ENCODE measurements around the gene NINJ1. TPM values are rescaled to one million over a fixed set of nuclear protein-coding genes. Genes with fewer than 3 reads are reported as not detected.

Gene NINJ1
- total RNA-seq, 2 experiments from 2014 or later, result 31.1 to 54.9 TPM

DNA sequence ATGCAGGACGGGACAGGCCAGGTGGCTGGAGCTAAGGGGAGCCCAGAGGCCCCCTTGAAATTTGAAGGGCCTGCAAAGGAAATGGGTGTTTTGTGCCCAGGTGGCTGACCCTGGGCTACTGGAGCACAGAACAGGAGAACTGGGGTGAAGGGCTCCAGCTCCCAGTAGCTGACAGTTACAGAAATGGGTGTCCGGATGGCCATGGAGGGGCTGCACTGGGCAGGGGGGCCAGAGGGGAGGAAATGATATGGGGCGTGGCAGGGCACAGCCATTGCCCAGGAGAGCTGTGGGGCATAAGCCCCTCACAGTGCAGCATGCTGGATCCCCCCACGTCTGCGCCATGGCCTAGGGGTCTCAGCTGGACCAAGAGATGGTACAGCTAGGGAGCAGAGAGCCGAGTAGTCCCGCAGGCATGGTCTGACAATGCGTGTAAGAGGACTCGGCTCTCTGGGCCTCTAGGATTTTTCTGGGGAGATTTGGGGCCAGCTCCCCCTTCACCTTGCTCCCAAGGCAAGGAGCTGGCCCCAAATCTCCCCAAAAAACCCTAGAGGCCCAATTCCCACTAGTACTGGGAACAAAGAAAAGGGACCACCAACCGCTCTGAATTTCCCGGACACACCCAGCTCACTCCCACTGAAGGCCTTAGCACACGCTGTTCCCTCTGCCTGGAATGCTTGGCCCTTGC is 45.9 kb downstream of the NINJ1 start:
- CTCF ChIA-PET, result interaction anchor here (0.6 to 1.3 kb wide), 2 partner anchors 21 to 85 kb away, joined by 3 read pairs; no protein-coding TSS in a partner anchor
- Mint-ChIP-seq H3K27me3 (no peaks in the 10 kb centered on the region), H3K36me3 (peaks cover 77% of the 10 kb centered on the region), H3K4me3 (no peak overlapping the region), H3K9me3 (ENCODE audit: low read depth) (peaks cover 24% of the 10 kb centered on the region), H3K4me1 (peaks cover 51% of the 10 kb centered on the region), H3K27ac (no peak overlapping the region)
- ATAC-seq (no peak), DNase-seq (peak; percentile 33)

DNA sequence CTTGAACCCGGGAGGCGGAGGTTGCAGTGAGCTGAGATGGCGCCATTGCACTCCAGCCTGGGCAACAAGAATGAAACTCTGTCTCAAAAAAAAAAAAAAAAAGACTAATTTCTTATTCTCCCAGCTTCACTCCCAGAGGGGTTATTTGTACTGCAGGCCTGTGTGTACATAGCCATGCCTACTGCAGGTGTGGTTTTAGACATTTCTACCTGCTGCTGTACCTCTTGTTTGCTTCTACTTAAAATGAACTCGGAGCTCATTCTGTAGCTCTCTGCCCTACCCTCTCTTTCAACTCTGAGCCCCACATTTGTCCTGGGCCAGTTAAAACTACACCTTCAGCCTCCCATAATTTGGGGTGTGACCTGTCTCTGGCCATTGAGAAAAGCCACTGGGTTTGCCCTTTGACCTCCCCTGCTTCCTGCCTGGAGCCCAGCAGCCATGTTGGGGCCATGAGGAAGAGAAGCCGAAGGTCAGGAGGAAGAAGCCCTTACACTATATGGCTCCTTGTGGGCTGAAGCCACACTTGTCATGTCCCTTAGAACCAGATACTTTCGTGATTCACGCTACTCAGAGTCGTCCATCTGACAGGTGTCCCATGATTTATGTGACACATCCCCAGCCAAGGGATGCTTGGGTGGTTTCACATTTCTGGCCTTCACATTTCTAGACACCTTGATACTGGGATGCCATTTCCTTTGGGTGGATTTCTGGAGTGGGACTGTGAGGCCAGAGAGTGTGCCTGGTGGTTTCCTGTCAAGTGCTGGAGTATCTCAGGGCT is 47.4 kb downstream of the NINJ1 start:
- peaks cover 47% of the 10 kb centered on the region for H3K4me1 Mint-ChIP-seq

DNA sequence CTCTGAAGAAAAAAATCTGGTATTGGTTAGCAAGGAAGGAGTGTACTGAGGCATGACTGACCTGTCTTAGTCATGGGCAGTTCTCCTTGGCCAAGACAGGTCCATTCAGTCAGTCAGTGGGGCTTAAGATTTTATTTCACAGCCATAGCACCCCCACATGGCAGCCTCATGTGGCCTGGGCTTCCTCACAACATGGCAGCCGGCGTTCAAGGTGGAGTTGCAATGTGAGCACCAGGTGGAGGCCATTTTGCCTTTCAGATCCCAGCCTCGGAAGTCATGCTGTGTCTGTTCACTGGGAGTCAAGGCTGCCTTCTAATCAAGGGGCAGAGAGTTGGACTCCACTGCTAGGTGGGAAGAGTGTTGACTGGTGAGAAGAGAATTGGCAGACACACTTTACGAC is 48.4 kb downstream of the NINJ1 start:
- ATAC-seq (no peak), DNase-seq (peak; percentile 37)
- CTCF ChIA-PET, result interaction anchor here (1.0 kb wide), 1 partner anchor 60 kb away, joined by 3 read pairs; no protein-coding TSS in a partner anchor
- H3K36me3 Mint-ChIP-seq, result peaks cover 74% of the 10 kb centered on the region
- H3K9me3 Mint-ChIP-seq (ENCODE audit: low read depth), result peaks cover 9% of the 10 kb centered on the region
- no peaks in the 10 kb centered on the region for H3K27me3 Mint-ChIP-seq
- no peak overlapping the region for H3K27ac Mint-ChIP-seq
- H3K4me1 Mint-ChIP-seq, result peaks cover 46% of the 10 kb centered on the region
- no peak overlapping the region for H3K4me3 Mint-ChIP-seq

More for the DNA sequence above, 47.4 kb downstream of the NINJ1 start:
- peaks cover 74% of the 10 kb centered on the region for H3K36me3 Mint-ChIP-seq
- CTCF ChIA-PET, result interaction anchor here (0.9 to 1.6 kb wide), 3 partner anchors 11 to 22 kb away, joined by 3 to 5 read pairs (median 3); no protein-coding TSS in a partner anchor
- H3K9me3 Mint-ChIP-seq (ENCODE audit: low read depth), result peaks cover 16% of the 10 kb centered on the region
- no peaks in the 10 kb centered on the region for H3K27me3 Mint-ChIP-seq
- ATAC-seq, result no peak
- H3K27ac Mint-ChIP-seq, result no peak overlapping the region
- DNase-seq, result peak; percentile 36
- no peak overlapping the region for H3K4me3 Mint-ChIP-seq

DNA sequence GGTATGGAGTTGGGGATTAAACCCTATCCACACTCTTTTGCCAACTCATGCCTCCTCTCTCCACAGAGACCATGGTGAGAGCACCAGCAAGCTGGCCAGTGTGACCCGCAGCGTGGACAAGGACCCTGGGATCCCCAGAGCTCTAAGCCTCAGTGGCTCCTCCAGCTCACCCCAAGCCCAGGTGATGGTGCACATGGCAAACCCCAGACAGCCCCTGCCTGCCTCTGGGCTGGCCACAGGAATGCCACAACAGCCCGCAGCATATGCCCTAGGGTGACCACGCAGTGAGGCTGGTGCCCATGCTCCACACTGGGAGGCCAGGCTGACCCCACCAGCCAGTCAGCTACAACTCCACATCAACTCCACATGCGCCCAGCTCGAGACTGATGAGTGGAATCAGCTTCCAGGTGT is 49.6 kb downstream of the NINJ1 start:
- H3K9me3 Mint-ChIP-seq (ENCODE audit: low read depth), result peaks cover 7% of the 10 kb centered on the region
- H3K4me3 Mint-ChIP-seq, result no peak overlapping the region
- CTCF ChIA-PET, result interaction anchor here (1.0 to 1.8 kb wide), 3 partner anchors 11 to 59 kb away, joined by 3 to 6 read pairs (median 3); partner anchors contain the start of gene CARD19
- H3K27me3 Mint-ChIP-seq, result no peaks in the 10 kb centered on the region
- H3K4me1 Mint-ChIP-seq, result peaks cover 37% of the 10 kb centered on the region
- H3K36me3 Mint-ChIP-seq, result peaks cover 69% of the 10 kb centered on the region
- H3K27ac Mint-ChIP-seq, result no peak overlapping the region
- no peak for ATAC-seq
- peak; percentile 33 for DNase-seq

DNA sequence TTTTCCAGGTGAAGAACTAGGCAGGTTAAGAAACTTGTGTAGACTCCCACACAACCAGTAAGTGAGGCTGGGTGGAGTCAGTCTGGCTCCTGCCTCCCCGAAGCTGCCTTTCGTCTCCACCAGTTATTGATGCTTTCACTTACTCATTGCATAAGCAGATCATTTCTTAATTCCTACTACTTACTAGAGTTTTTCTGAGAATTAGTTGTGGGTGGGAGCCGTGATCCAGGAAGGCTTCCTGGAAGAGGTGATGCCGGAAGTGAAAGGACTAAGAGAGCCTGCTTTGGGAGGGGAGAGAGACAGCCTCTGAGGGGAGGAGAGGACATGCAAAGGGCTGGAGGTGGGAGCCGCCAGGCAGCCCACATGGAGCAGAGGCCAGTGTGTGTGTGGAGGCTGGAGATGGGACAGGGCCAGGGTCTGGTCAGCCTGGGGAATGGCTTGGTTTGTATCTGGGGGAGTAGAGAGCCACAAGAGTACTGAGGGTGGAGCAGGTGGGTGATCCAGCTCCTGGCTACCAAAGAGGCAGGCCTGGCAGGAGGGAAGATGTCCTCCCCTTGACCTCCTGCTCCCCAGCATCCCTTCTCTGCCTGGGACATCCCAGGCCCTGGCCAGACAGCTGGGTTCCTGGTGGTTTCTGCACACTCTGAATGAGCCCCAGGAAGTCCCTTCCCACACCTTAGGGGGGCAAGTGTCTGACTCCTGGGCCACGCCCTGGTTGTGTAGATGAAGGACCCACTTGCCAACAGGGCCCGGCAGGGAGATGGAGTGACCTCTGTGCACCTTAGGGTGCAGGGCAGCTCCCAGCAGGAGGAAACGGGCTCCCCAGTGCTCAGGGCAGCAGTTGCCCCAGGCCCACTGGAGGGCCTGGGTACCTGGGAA is 50.2 kb downstream of the NINJ1 start:
- peaks cover 63% of the 10 kb centered on the region for H3K36me3 Mint-ChIP-seq
- ATAC-seq, result peak; percentile 76
- peaks cover 37% of the 10 kb centered on the region for H3K4me1 Mint-ChIP-seq
- peak overlapping the region; percentile 84 for H3K27ac Mint-ChIP-seq
- H3K27me3 Mint-ChIP-seq, result no peaks in the 10 kb centered on the region
- peaks cover 7% of the 10 kb centered on the region for H3K9me3 Mint-ChIP-seq (ENCODE audit: low read depth)
- CTCF ChIA-PET, result interaction anchor here (1.1 to 2.0 kb wide), 3 partner anchors 12 to 20 kb away, joined by 3 to 8 read pairs (median 6); partner anchors contain the start of gene CARD19
- DNase-seq, result peak; percentile 64
- H3K4me3 Mint-ChIP-seq, result peak overlapping the region; percentile 13

DNA sequence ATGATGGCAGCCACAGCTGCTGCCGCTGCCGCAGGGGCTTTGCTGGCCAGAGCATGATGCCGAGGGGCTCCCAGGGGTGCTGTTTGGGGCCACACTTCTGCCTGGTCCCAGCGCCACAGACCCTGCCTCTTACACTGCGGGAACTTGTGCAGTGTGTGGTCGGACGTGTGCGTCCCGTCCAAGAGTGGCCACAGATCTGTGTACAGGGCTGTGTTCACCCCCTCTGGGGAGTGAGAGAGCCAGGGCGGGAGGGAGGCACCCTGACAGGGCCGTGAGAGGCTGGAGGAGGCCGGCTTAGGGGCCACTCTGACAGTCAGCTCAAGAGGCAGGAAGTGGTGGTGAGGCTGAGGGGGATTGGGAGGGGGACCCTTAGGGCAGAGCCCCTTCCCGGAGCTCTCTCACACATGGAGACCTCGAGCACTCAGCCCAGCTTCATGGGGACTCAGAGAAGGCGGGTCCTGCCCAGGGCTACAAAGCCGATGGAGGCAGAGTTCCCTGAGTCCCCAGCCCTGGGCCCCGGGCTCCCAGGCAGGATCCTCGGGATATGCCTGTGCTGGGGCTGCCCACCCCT is 51.1 kb downstream of the NINJ1 start:
- H3K36me3 Mint-ChIP-seq, result peaks cover 57% of the 10 kb centered on the region
- CTCF ChIA-PET, result interaction anchor here (0.7 to 2.0 kb wide), 2 partner anchors 19 to 54 kb away, joined by 3 to 8 read pairs; no protein-coding TSS in a partner anchor
- DNase-seq (peak; percentile 54), ATAC-seq (peak; percentile 62)
- peak overlapping the region; percentile 84 for H3K27ac Mint-ChIP-seq
- no peaks in the 10 kb centered on the region for H3K27me3 Mint-ChIP-seq
- H3K4me1 Mint-ChIP-seq, result peaks cover 42% of the 10 kb centered on the region
- H3K4me3 Mint-ChIP-seq, result no peak overlapping the region
- H3K9me3 Mint-ChIP-seq (ENCODE audit: low read depth), result peaks cover 5% of the 10 kb centered on the region

DNA sequence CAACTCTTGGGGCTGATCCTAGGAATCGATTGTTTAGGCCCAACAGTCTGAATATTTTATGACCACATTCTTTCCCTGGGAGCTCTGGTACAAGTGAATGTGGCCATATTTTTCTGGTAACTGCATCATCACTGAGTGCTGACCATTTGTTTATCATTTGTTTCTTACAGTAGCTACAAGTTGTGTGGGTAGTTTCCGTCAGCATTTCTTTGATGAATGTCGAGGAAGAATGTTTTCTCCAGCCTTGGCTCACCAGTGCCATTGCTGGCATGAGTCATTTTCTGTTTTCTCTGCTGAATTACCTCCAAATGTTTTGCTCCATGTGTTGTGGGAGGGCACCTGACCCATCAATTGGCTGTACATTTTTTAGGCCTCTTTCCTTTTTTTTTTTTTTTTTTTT is 52.1 kb downstream of the NINJ1 start:
- peaks cover 56% of the 10 kb centered on the region for H3K36me3 Mint-ChIP-seq
- ATAC-seq (no peak), DNase-seq (no peak)
- no peak overlapping the region for H3K4me3 Mint-ChIP-seq
- H3K4me1 Mint-ChIP-seq, result peaks cover 49% of the 10 kb centered on the region
- H3K9me3 Mint-ChIP-seq (ENCODE audit: low read depth), result peaks cover 5% of the 10 kb centered on the region
- H3K27ac Mint-ChIP-seq, result peak overlapping the region; percentile 52
- H3K27me3 Mint-ChIP-seq, result no peaks in the 10 kb centered on the region
- CTCF ChIA-PET, result interaction anchor here (0.7 to 2.0 kb wide), 3 partner anchors 18 to 1085 kb away, joined by 3 to 8 read pairs (median 4); no protein-coding TSS in a partner anchor

DNA sequence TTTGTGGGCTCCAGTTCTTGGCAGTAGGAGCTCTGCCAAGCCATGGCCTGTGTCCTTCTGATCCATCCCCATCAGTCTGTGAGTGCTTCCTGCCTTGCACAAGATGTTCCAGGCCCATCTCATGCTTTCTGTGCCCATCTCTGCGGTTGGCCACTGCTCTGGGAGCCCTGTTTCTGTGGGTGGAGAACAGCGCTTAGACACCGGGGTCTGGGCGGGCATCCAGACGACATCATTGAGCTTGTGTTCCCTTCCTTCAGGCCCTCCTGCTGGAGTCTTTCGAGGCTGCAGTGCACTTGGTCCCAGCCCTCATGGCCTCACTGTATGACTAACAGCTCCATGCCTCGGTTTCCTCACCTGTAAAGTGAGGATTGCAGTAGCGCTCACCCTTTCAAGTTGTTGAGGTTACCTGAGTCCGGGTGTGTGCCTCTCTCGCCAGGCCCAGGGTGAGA is 52.9 kb downstream of the NINJ1 start:
- peaks cover 54% of the 10 kb centered on the region for H3K36me3 Mint-ChIP-seq
- peak; percentile 23 for DNase-seq
- H3K27ac Mint-ChIP-seq, result no peak overlapping the region
- no peak for ATAC-seq
- no peaks in the 10 kb centered on the region for H3K27me3 Mint-ChIP-seq
- CTCF ChIA-PET, result interaction anchor here (1.2 kb wide), 1 partner anchor 20 kb away, joined by 3 read pairs; no protein-coding TSS in a partner anchor
- peaks cover 5% of the 10 kb centered on the region for H3K9me3 Mint-ChIP-seq (ENCODE audit: low read depth)
- peaks cover 44% of the 10 kb centered on the region for H3K4me1 Mint-ChIP-seq
- no peak overlapping the region for H3K4me3 Mint-ChIP-seq

DNA sequence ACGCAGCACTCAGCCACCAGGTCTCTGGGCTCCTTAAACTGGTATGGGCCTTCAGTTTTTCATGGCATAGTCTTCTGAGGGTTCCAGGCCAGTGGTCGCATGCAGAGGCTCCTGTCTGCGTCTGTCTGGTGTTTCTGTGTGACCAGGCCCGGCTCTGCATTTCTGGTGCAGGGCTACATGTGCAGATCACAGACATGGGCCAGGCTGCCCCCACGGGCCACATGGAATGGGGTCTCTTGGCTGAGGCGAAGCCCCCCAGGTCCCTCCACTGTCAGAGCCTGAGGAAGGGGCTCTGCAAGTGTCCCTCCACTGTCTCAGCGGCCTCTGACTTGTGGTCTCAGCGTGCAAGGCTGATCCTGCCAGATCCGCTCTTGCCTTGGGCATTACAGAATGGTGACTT is 53.6 kb downstream of the NINJ1 start:
- Mint-ChIP-seq H3K27me3 (no peaks in the 10 kb centered on the region), H3K4me3 (no peak overlapping the region), H3K9me3 (ENCODE audit: low read depth) (no peaks in the 10 kb centered on the region), H3K27ac (no peak overlapping the region), H3K4me1 (peaks cover 39% of the 10 kb centered on the region), H3K36me3 (peaks cover 49% of the 10 kb centered on the region)
- peak; percentile 33 for DNase-seq
- CTCF ChIA-PET, result interaction anchor here (1.0 kb wide), 1 partner anchor 12 kb away, joined by 4 read pairs; no protein-coding TSS in a partner anchor
- no peak for ATAC-seq

DNA sequence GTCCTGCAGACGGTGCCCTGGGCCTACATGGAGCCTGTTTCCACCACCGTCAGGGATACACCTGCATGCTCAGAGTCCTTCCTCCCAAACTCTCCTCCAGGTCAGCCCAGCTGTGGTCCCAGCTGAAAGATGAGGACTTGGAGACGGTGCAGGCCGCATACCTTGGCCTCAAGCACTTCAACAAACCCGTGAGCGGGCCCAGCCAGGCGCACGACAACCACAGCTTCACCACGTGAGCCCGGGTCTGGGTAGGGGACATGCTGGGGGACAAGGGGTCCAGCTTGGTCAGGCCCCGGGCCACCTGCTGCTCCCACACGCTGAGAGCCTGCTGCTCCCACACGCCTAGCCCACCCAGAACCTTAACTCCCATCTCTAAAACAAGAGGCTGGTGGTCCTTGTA is 54.7 kb downstream of the NINJ1 start:
- Mint-ChIP-seq H3K27ac (no peak overlapping the region), H3K36me3 (peaks cover 42% of the 10 kb centered on the region), H3K9me3 (ENCODE audit: low read depth) (no peaks in the 10 kb centered on the region), H3K4me3 (no peak overlapping the region), H3K4me1 (peaks cover 42% of the 10 kb centered on the region), H3K27me3 (no peaks in the 10 kb centered on the region)
- DNase-seq (no peak), ATAC-seq (no peak)
- CTCF ChIA-PET, result interaction anchor here (1.0 kb wide), 1 partner anchor 11 kb away, joined by 4 read pairs; no protein-coding TSS in a partner anchor

DNA sequence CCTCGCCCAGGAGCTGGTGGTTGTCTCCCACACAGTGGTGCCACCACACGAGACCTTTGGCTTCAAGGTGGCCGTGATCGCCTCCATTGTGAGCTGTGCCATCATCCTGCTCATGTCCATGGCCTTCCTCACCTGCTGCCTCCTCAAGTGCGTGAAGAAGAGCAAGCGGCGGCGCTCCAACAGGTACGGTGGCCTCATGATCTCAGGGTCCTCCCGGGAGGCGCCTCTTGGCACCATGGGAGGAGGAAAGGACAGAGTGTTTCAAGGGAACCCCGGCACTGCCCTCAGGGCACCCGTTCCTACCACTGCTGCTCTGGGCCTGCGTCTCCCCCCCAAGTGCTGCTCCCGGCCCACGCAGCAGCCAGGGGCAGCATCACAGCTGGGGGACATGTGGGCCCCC is 56.2 kb downstream of the NINJ1 start:
- no peak overlapping the region for H3K4me3 Mint-ChIP-seq
- no peaks in the 10 kb centered on the region for H3K9me3 Mint-ChIP-seq (ENCODE audit: low read depth)
- CTCF ChIA-PET, result no interaction called here
- DNase-seq, result no peak
- no peak for ATAC-seq
- H3K27me3 Mint-ChIP-seq, result no peaks in the 10 kb centered on the region
- H3K36me3 Mint-ChIP-seq, result peaks cover 34% of the 10 kb centered on the region
- H3K4me1 Mint-ChIP-seq, result peaks cover 30% of the 10 kb centered on the region
- no peak overlapping the region for H3K27ac Mint-ChIP-seq

DNA sequence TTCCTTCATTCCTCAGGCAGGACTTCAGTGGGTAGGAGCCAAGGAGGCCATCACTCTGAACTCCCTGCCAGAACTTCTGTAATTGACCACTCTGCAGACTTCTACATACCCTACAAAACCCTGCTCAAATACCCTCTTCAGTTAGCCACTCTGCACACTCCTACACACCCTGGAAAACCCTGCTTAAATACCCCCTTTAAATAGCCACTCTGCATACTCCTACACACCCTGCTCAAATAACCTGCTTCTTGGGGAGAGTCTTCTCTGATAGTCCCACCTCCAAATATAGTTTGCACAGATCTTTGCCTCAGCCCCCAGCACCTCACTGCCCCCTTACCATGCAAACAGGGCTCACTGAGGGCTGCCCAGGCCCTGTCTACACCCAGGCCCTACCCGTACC is 56.7 kb downstream of the NINJ1 start:
- Mint-ChIP-seq H3K27ac (peak overlapping the region; percentile 29), H3K27me3 (no peaks in the 10 kb centered on the region), H3K36me3 (peaks cover 32% of the 10 kb centered on the region), H3K4me3 (no peak overlapping the region), H3K9me3 (ENCODE audit: low read depth) (no peaks in the 10 kb centered on the region), H3K4me1 (peaks cover 25% of the 10 kb centered on the region)
- DNase-seq (no peak), ATAC-seq (no peak)
- CTCF ChIA-PET, result interaction anchor here (1.2 kb wide), 1 partner anchor 74 kb away, joined by 3 read pairs; no protein-coding TSS in a partner anchor
